Stimulated activated memory B cell treated with anti-CD40 and anti-IgM and Interleukin-4, amounts not matched to agents 10 μg/mL and 1 μg/mL and 100 μg/mL, for 72 hours (primary cell): Measurements from ENCODE around the gene PTPRB.
"Not testable (repeated sequence)": the region's sequence is repeated elsewhere in the genome, so short reads cannot be mapped to it uniquely, and the experiment has no call there.

Experiments
- ATAC-seq: fragments of 150-1000 bp; cut with Tn5 transposase; 2 replicates; pipeline ENCODE4 v1.10.0; 2021
- H3K27ac Mint-ChIP-seq: one replicate; pipeline ENCODE4 v1.8.0; 2022; ENCODE audit warnings: mild to moderate bottlenecking, mixed read lengths
- H3K27me3 Mint-ChIP-seq: one replicate; pipeline ENCODE4 v1.8.0; 2022; ENCODE audit warnings: mixed read lengths
- H3K36me3 Mint-ChIP-seq: one replicate; pipeline ENCODE4 v1.8.0; 2022; ENCODE audit warnings: mixed read lengths
- H3K4me1 Mint-ChIP-seq: one replicate; pipeline ENCODE4 v1.8.0; 2022; ENCODE audit warnings: mixed read lengths
- H3K4me3 Mint-ChIP-seq: one replicate; pipeline ENCODE4 v1.8.0; 2022; ENCODE audit warnings: mild to moderate bottlenecking, moderate library complexity, mixed read lengths
- H3K9me3 Mint-ChIP-seq: one replicate; pipeline ENCODE4 v1.8.0; 2022; ENCODE audit warnings: mixed read lengths

PTPRB gene

DNA sequence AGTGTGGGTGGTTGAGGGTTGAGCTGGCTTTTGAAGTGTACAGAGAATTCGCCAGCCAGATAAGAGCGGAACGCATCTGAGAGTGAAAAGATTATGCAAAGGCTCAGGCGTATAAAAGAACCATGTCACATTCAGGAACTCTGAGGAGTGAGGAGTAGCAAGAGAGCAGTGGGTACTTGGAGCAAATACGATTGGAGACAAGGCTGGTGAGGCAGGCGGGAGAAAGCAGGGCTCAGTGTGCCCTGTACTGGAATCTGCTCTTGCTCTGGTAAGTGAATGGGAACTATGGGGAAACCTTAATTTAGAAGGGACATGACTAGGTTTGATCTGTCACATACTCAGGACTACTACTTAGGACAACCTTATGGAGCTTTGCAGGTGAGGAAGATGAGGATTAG is 87.0 kb downstream of the PTPRB start:
- no peaks in the 10 kb centered on the region for H3K9me3 Mint-ChIP-seq
- H3K27me3 Mint-ChIP-seq = no peaks in the 10 kb centered on the region
- no peak overlapping the region for H3K27ac Mint-ChIP-seq
- no peaks in the 10 kb centered on the region for H3K36me3 Mint-ChIP-seq
- no peak overlapping the region for H3K4me3 Mint-ChIP-seq
- no peak for ATAC-seq
- H3K4me1 Mint-ChIP-seq = peaks cover 6% of the 10 kb centered on the region

DNA sequence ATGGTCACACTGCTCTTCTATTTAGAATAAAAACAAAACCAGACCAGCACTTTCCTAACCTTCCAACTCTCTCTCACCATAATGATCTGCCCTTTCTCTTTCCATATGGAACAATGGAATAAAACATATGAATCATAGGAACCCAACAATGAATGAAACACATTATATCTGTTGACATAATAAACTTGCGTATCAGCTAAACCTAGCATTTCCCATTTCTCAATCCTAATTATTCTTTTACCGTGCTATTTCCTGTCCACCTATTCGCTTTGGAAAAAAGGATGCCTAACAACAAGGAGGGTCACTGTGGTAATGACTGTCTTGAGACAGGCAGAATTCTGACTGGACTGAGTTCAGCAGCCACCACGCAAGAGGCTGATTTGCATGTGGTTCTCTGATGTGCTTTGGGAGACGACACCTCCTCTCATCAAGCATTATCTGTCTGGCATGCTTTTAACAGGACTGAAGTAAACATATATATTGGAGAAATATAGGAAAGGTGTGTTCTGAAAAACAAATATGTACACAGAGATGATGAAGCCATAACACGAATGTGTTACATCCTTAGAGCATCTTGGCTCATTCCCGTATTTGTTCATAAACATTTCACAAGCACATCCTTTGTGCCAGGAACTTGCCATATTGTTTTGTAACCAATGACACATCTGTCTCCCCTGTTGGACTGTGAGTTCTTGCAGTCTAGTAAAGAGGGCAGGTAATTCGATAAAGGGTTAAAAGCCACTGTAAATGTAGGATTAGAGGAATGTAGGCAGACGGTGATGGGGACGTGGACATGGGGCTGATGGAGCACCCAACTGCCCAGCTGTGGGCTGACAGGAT is 87.7 kb downstream of the PTPRB start:
- H3K4me1 Mint-ChIP-seq = peaks cover 6% of the 10 kb centered on the region
- H3K27me3 Mint-ChIP-seq = no peaks in the 10 kb centered on the region
- no peaks in the 10 kb centered on the region for H3K36me3 Mint-ChIP-seq
- ATAC-seq = no peak
- no peak overlapping the region for H3K4me3 Mint-ChIP-seq
- H3K27ac Mint-ChIP-seq = no peak overlapping the region
- no peaks in the 10 kb centered on the region for H3K9me3 Mint-ChIP-seq

DNA sequence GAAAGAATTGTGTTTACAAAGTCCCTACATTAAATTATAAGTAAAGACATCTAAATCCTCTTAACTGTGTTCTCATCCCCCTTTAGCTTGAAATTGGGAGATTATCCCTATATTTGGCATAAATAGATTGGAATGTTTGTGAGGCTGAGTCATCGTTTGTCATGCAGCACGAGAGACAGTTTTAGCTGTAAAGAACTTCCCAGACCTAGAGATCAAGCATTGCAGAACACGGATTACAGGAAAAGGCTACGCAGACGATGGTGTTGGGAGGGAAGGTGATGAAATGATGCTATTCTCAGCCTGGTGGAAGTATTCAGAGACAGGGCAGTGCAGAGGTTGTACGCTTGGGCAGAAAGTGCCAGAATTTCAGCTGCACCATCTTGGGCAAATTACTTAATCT is 93.8 kb downstream of the PTPRB start:
- Mint-ChIP-seq H3K36me3 (no peaks in the 10 kb centered on the region), H3K9me3 (no peaks in the 10 kb centered on the region), H3K4me3 (no peak overlapping the region), H3K27ac (no peak overlapping the region), H3K27me3 (no peaks in the 10 kb centered on the region), H3K4me1 (no peaks in the 10 kb centered on the region)
- ATAC-seq = no peak

DNA sequence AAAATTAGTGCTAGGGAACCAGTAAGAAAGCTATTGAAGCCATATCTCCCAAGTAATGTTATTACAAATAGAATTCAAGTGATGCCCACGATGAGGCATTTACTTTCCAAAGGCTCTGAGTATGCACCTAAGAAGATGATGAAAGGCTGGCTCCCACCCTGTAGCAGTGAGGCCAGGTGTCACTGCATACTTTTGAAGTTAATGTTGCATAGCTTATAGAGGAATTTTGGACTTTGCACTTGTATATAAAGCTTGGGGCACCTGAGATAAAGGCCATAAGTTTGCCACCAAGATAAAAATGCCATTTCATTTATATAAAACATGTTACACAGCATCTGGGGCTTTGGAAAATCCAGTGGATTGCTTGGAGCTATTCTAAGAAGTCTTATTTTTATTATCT is 96.2 kb downstream of the PTPRB start:
- H3K27ac Mint-ChIP-seq = no peak overlapping the region
- no peaks in the 10 kb centered on the region for H3K4me1 Mint-ChIP-seq
- ATAC-seq = no peak
- no peaks in the 10 kb centered on the region for H3K27me3 Mint-ChIP-seq
- H3K36me3 Mint-ChIP-seq = no peaks in the 10 kb centered on the region
- no peaks in the 10 kb centered on the region for H3K9me3 Mint-ChIP-seq
- no peak overlapping the region for H3K4me3 Mint-ChIP-seq

DNA sequence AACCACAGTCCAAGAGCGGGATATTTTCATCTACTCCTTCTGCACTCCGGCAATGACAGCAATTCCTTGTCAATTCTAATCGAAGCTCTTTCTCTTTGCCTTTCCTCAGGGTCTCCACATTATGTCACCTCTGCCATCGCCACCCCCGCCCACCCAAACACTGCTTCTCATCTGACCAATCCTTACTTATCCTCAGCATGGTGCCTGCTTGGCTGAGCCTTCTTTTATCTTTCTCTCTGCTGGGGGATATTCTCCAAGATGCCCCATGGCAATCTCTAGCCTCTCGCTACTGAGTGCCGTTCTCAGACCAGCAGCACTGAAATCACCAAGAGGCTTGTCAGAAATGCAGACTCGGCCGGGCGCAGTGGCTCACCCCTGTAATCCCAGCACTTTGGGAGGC is 100.6 kb downstream of the PTPRB start:
- no peak for ATAC-seq
- no peaks in the 10 kb centered on the region for H3K4me1 Mint-ChIP-seq
- no peak overlapping the region for H3K4me3 Mint-ChIP-seq
- H3K27ac Mint-ChIP-seq = no peak overlapping the region
- no peaks in the 10 kb centered on the region for H3K36me3 Mint-ChIP-seq
- no peaks in the 10 kb centered on the region for H3K27me3 Mint-ChIP-seq
- H3K9me3 Mint-ChIP-seq = no peaks in the 10 kb centered on the region

DNA sequence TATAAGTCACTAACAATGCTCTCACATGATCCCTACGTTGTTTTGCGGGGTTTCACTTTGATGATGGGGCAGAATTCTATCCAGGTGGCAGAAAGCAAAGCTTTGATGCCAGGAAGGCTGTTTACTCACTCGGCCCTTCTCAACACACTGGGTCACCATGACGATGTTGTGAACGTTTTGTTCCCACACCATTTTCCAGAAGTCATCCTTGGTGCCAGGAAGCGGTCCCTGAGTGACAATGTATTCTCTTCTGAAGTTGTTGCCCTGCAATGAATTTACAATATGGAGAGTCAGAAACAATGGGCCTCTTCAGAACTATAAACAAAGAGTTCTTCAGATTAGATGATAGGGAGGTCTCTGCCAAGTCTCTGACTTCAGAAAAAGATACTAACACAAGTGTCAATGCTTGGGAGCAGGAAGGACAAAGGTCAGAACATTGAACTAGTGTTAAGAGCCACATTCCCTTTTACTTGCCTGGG is 101.3 kb downstream of the PTPRB start:
- Mint-ChIP-seq H3K4me1 (no peaks in the 10 kb centered on the region), H3K9me3 (no peaks in the 10 kb centered on the region), H3K27ac (no peak overlapping the region), H3K27me3 (no peaks in the 10 kb centered on the region), H3K36me3 (no peaks in the 10 kb centered on the region), H3K4me3 (no peak overlapping the region)
- no peak for ATAC-seq

DNA sequence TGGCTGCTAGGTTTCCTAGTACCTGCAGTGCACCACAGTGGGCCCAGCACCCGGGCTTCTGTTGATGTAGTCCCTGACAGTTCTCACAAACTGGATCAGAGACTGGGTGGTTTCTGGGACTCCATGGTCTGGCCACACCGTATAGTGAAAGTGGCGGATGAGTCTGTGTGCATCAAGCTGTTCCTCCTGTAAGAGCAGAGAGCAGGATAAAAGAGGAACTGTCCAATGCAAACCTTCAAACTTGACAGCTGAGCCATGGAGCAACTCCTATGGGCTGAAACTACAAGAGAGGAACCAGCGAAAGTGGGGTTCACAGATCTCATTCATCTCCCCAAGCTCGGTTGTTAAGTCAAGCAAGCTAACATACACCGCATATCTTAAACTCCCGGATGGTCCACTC is 102.8 kb downstream of the PTPRB start:
- H3K36me3 Mint-ChIP-seq = no peaks in the 10 kb centered on the region
- no peak overlapping the region for H3K4me3 Mint-ChIP-seq
- no peak for ATAC-seq
- no peaks in the 10 kb centered on the region for H3K4me1 Mint-ChIP-seq
- no peak overlapping the region for H3K27ac Mint-ChIP-seq
- H3K27me3 Mint-ChIP-seq = no peaks in the 10 kb centered on the region
- no peaks in the 10 kb centered on the region for H3K9me3 Mint-ChIP-seq

DNA sequence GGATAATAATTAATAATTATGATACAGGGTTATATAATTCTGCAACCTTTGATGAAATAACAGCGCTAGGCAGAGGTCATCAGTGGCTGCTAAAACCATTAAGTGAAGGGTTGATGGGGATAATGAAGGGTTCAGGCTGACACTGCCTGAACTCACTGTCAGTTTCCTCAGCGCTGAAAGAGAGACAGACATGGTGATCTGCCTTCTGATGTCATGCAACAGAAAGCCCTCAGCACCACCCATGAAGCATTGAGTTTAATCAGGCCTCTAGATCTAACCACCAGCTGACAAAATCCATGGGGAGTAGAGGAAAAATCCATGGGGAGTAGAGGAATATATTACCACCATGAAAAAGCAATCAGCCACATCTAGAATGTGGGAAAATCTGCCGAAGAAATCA is 107.6 kb downstream of the PTPRB start:
- Mint-ChIP-seq H3K4me1 (no peaks in the 10 kb centered on the region), H3K9me3 (no peaks in the 10 kb centered on the region), H3K27ac (no peak overlapping the region), H3K36me3 (no peaks in the 10 kb centered on the region), H3K27me3 (no peaks in the 10 kb centered on the region), H3K4me3 (no peak overlapping the region)
- no peak for ATAC-seq

DNA sequence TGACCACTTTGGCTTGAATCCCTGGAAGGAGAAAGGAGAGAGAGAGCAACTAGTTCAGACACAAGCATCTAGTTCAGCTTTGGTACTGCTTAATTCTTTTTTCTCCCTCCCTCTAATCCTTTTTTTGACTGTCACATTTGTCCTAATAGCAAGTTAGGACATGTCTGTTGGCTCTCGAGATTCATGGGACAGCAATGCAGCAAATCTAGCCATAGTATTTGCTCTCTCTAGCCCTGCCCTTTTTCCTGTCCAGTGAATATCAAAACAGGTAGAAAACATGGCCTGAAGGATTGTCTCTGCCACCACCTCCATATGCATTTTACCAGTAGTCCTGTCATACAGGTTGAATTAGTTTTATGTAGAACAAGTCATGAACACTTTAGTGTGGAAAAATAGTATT is 116.4 kb downstream of the PTPRB start:
- ATAC-seq = no peak
- peaks cover 7% of the 10 kb centered on the region for H3K36me3 Mint-ChIP-seq
- H3K9me3 Mint-ChIP-seq = no peaks in the 10 kb centered on the region
- H3K4me3 Mint-ChIP-seq = no peak overlapping the region
- H3K4me1 Mint-ChIP-seq = no peaks in the 10 kb centered on the region
- H3K27me3 Mint-ChIP-seq = no peaks in the 10 kb centered on the region
- no peak overlapping the region for H3K27ac Mint-ChIP-seq

DNA sequence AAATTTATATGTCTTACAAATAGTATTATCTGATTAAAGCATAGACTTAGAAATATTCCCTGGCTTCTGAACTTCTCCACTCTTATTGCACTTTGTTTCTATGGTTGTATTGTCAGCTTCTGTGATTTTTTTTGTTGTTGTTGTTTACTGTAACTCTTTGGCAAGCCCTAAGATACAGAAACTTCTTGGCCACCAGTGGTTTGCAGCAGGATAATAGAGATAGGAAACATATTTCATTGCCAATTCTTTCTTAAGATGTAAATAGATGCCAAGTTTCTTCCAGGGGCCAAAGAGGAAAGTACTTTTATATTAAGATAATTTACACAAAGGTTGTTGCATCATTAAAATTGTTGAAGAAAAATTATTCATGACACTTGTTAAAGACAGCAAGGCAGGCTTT is 123.8 kb downstream of the PTPRB start:
- no peak overlapping the region for H3K27ac Mint-ChIP-seq
- peaks cover 1% of the 10 kb centered on the region for H3K36me3 Mint-ChIP-seq
- peaks cover 10% of the 10 kb centered on the region for H3K4me1 Mint-ChIP-seq
- no peak overlapping the region for H3K4me3 Mint-ChIP-seq
- peaks cover under 1% of the 10 kb centered on the region for H3K9me3 Mint-ChIP-seq
- H3K27me3 Mint-ChIP-seq = no peaks in the 10 kb centered on the region
- ATAC-seq = no peak

DNA sequence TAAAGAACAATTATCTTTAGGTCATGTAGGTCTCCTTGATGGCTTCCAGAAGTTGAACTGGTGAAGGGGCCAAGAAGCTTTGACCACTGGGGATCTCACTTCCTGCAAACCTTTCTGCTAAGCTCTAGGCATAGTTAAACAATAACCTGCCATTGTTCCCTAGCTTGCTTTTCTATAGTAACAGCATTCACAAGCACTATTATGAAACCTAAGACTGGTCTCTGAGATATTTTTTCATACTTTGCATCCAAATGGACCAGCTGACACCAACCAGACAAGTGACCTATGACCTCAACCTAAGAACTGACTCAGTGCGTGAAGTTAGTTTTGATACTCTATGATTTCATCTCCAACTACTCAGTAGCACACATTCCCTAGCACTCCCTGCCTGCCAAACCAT is 129.1 kb downstream of the PTPRB start:
- H3K9me3 Mint-ChIP-seq = peaks cover 3% of the 10 kb centered on the region
- peaks cover 26% of the 10 kb centered on the region for H3K4me1 Mint-ChIP-seq
- no peak overlapping the region for H3K27ac Mint-ChIP-seq
- ATAC-seq = no peak
- peaks cover 12% of the 10 kb centered on the region for H3K36me3 Mint-ChIP-seq
- no peaks in the 10 kb centered on the region for H3K27me3 Mint-ChIP-seq
- no peak overlapping the region for H3K4me3 Mint-ChIP-seq

DNA sequence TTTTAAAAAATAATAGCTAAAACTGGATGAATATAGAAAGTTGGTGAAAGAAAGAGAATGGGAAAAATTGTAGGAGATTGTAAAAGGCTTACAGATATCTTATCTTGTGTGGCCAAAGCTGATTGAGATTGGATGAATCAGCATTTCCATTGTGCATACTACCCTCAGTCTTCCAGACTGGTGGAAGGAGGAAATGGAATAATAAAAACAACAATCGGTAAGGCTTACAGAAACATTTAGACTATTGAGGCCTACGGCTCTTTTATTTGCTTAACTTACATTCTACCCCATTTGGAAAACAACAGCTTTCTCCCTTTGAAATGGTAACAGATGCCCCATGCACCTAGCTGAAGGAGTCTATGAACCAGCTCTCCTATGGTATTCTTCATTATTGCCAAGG is 129.8 kb downstream of the PTPRB start:
- peaks cover 5% of the 10 kb centered on the region for H3K9me3 Mint-ChIP-seq
- peaks cover 33% of the 10 kb centered on the region for H3K4me1 Mint-ChIP-seq
- peaks cover 12% of the 10 kb centered on the region for H3K36me3 Mint-ChIP-seq
- H3K27me3 Mint-ChIP-seq = no peaks in the 10 kb centered on the region
- no peak overlapping the region for H3K27ac Mint-ChIP-seq
- no peak overlapping the region for H3K4me3 Mint-ChIP-seq
- no peak for ATAC-seq

DNA sequence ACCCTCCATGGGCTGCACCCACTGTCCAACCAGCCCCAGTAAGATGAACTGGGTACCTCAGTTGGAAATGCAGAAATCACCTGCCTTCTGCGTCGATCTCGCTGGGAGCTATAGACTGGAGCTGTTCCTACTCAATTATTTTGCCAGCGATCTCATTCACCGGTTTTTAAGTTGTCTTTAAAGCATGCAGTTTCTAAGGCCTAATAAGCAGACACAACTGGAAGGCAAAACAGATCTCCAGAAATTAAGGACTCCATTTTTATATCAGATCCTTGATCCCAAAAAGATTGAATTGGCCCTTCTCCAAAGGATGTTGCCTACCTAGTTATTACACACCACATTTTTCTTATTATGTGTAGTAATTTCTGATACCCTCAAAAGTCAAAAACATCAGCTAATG is 139.7 kb downstream of the PTPRB start:
- Mint-ChIP-seq H3K4me3 (no peak overlapping the region), H3K27ac (no peak overlapping the region), H3K36me3 (peaks cover 29% of the 10 kb centered on the region)

DNA sequence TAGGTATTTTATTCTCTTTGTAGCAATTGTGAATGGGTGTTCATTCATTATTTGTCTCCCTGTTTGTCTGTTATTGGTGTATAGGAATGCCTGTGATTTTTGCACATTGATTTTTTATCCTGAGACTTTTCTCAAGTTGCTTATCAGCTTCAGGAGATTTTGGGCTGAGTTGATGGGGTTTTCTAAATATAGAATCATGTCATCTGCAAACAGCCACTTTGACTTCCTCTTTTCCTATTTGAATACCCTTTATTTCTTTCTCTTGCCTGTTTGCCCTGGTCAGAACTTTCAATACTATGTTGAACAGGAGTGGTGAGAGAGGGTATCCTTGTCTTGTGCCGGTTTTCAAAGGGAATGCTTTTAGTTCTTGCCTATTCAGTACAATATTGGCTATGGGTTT is 144.3 kb downstream of the PTPRB start:
- Mint-ChIP-seq H3K4me1 (peaks cover 49% of the 10 kb centered on the region), H3K36me3 (peaks cover 40% of the 10 kb centered on the region), H3K4me3 (peak overlapping the region; percentile 43), H3K27ac (peak overlapping the region; percentile 56)
- H3K27me3 Mint-ChIP-seq, ATAC-seq, H3K9me3 Mint-ChIP-seq: not testable (repeated sequence)

More for the DNA sequence above, 139.7 kb downstream of the PTPRB start:
- H3K9me3 Mint-ChIP-seq = peaks cover 10% of the 10 kb centered on the region
- H3K27me3 Mint-ChIP-seq = no peaks in the 10 kb centered on the region
- ATAC-seq = no peak
- peaks cover 45% of the 10 kb centered on the region for H3K4me1 Mint-ChIP-seq

DNA sequence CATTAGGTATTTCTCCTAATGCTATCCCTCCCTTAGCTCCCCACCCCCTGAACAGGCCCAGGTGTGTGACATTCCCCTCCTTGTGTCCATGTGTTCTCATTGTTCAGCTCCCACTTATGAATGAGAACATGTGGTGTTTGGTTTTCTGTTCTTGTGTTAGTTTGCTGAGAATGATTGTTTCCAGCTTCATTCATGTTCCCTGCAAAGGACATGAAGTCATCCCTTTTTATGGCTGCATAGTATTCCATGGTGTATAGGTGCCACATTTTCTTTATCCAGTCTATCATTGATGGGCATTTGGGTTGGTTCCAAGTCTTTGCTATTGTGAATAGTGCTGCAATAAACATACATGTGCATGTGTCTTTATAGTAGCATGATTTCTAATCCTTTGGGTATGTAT is 146.3 kb downstream of the PTPRB start:
- not testable (repeated sequence) for ATAC-seq, H3K27ac Mint-ChIP-seq, H3K27me3 Mint-ChIP-seq, H3K4me3 Mint-ChIP-seq, H3K9me3 Mint-ChIP-seq
- peaks cover 67% of the 10 kb centered on the region for H3K4me1 Mint-ChIP-seq
- H3K36me3 Mint-ChIP-seq = peaks cover 38% of the 10 kb centered on the region

DNA sequence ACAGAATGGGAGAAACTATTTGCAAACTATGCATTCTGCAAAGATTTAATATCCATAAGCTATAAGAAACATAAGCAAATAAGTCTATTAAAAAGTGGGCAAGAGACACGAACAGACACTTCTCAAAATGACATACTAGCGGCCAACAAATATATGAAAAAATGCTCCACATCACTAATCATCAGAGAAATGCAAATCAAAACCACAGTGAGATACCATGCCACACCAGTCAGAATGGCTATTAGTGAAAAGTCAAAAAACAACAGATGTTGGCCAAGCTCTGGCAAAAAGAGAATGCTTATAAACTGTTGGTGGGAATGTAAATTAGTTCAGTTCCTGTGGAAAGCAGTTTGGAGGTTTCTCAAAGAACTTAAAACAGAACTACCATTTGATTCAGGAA is 149.8 kb downstream of the PTPRB start:
- Mint-ChIP-seq H3K36me3 (peaks cover 26% of the 10 kb centered on the region), H3K4me1 (peaks cover 58% of the 10 kb centered on the region), H3K9me3 (no peaks in the 10 kb centered on the region), H3K27me3 (no peaks in the 10 kb centered on the region), H3K4me3 (peak overlapping the region; percentile 71), H3K27ac (peak overlapping the region; percentile 87)
- peak; percentile 74 for ATAC-seq
